PFSK-1 (cell line): ENCODE measurements around the gene PELI2.

Source experiments
- FOXP2 ChIP-seq: optimal IDR thresholded peaks from 2 replicates; pipeline ENCODE3; 2011; ENCODE audit warnings: borderline replicate concordance, control low read depth, inconsistent platforms; ENCODE audit not compliant: insufficient read depth; ENCODE audit errors: extremely low read length, extremely low read depth
- POLR2AphosphoS5 ChIP-seq: IDR thresholded peaks from 2 replicates; pipeline ENCODE4 v1.6.1; 2012; ENCODE audit warnings: low read depth, mild to moderate bottlenecking, control low read depth, low read length, moderate library complexity
- REST ChIP-seq, 2 experiments: IDR thresholded peaks; 2 replicates each; pipeline versions ENCODE4 v1.6.1 to v1.8.0; 2011 to 2012; ENCODE audit warnings: low read depth in 2 of 2, low read length in 2 of 2, control low read depth in 1 of 2, inconsistent platforms in 1 of 2, mild to moderate bottlenecking in 1 of 2, moderate library complexity in 1 of 2; ENCODE audit not compliant: insufficient read depth in 1 of 2
- SIN3A ChIP-seq: IDR thresholded peaks from 2 replicates; pipeline ENCODE4 v1.6.1; 2012; ENCODE audit warnings: mild to moderate bottlenecking, low read length, moderate library complexity, borderline replicate concordance; ENCODE audit not compliant: insufficient read depth
- TAF1 ChIP-seq: IDR thresholded peaks from 2 replicates; pipeline ENCODE4 v1.6.1; 2012; ENCODE audit warnings: low read length, control low read depth, borderline replicate concordance; ENCODE audit not compliant: insufficient read depth

PELI2 gene

GRCh38 chr14:56085471-56085870 is 32.7 kb upstream of the PELI2 start:
- TF ChIP-seq FOXP2 (no peak), TAF1 (no peak), REST (IDR thresholded peaks at IDR 0.05; ENCODE audit: insufficient read depth in 1 of 2, low read depth in 2 of 2, low read length in 2 of 2) (no peak), POLR2AphosphoS5 (no peak)

DNA sequence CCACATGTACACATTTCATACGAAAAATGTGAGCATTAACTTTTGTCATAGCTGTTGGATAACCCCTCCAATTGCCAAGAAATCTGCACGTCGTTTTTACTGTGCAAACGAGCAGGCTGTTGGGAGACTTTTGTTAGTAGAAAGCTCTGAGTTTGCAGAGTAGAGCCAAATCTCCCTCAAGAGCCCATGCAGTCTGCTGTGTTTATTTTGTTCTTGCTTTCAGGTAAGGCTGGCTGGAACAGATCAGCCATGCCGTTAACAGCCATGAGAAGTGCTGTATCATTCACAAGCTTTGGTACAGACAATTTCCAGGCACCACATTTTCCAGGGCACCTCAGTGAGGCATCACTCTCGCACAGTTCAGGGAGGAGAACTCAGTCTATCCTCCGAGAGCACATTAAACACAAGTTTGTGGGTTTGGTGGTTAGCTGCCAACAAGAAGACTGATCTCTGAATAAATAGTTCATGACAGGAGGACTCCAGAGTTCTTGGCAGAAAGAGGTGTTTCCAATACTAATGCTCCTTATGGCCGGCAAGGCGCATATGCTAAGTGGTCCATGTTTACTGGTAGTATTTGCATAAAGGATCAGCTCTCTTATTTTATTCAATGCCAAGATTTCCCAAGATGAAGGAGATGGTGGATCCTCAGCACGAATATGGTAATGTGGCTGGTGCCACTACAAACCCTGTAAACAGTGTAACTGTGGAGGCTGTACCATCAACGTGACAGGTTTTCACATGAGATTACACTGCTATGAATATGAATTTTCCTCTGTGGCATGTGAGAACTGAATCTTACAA is 30.3 kb upstream of the PELI2 start:
- TF ChIP-seq TAF1, result no peak
- no peak for TF ChIP-seq FOXP2
- no peak for TF ChIP-seq POLR2AphosphoS5
- no peak for TF ChIP-seq REST (IDR thresholded peaks at IDR 0.05; ENCODE audit: insufficient read depth in 1 of 2, low read depth in 2 of 2, low read length in 2 of 2)
- TF ChIP-seq SIN3A, result no peak

DNA sequence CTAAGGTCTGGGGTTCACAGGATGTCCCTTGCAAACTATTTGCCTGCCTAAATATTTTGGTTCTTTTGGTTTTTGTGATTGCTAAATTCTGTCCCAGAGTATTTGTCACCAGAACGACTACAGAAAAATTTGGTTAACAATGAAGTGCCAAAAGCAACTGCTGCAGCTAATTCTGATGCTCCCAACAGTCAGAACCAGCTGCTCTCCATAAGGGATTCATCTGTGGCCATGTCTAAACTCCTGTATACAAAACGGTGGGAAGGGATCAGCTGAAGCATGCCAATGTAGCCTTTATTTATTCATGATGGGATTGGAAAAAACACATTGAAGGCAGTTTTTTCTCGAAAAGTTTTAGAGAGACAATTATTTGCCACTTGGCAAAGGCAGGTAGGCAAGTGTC is 29.3 kb upstream of the PELI2 start:
- TF ChIP-seq REST (IDR thresholded peaks at IDR 0.05; ENCODE audit: insufficient read depth in 1 of 2, low read depth in 2 of 2, low read length in 2 of 2) (no peak), FOXP2 (no peak), SIN3A (no peak), POLR2AphosphoS5 (no peak), TAF1 (no peak)

GRCh38 chr14:56092763-56093162 is 25.4 kb upstream of the PELI2 start:
- no peak for TF ChIP-seq POLR2AphosphoS5
- TF ChIP-seq FOXP2, result no peak
- TF ChIP-seq SIN3A, result no peak
- TF ChIP-seq TAF1, result no peak
- no peak for TF ChIP-seq REST (IDR thresholded peaks at IDR 0.05; ENCODE audit: insufficient read depth in 1 of 2, low read depth in 2 of 2, low read length in 2 of 2)
